ENCODE measurements around the gene ATP5ME.

Gene ATP5ME

DNA sequence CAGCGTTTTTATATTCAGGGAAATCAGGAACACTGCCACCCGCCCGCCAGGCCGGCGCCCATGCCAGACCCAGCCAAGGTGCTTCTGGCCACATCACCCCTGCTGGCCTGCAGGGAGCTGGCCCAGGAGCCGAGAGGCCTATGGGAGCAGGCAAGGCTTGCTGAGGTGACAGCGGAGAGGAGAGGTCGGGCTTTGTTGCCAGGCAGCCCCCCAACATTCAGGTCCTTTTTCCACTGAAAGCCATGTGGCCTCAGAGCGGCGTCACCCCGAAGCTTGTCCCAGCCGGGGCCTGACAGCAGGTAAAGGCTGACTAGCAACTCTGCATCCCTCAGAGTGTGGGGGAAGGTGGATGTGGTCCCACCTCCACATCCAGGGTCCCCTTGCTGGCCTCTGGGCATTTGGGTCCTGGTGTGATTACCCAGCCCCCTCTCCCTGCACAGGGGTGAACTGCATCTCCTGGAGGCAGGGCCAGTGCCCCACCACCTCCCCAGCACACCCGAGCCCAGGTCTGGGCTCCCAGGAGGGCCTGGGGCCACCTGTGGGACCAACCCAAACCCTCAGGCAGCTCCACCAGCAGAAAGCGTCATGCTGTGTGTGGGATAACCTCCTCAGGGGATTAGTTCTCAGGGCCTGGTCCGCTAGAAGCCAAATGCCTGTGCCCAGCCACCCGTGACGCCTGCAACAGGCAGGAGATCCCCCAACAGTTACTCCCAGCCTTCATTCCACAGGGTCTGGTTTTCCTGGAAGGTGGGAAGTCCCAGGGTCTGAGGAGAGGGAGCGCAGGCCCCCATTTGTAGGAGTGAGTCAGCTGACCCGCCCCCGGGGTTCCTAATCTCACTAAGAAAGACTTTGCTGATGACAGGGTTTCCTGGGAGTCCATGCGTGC, 49.1 kb downstream of the ATP5ME start, which contains the start of gene PDE6B:
Gene PDE6B, plus strand, starts transcription at position 869 of the 886 bp plus-strand sequence. CDS start 54 bp downstream, outside the sequence.
- Histone ChIP-seq H2BK12ac (ENCODE audit: low read length) (no peak within 1 kb of the TSS), H4K91ac (ENCODE audit: low read depth, low read length) (no peak within 1 kb of the TSS), H3K9me3 (ENCODE audit: insufficient read depth, low read depth, low read length) (no peaks in the 10 kb centered on the region), H3K18ac (ENCODE audit: low read length) (no peak within 1 kb of the TSS), H2AFZ (ENCODE audit: insufficient read depth, low read length, poor library complexity) (no peak within 1 kb of the TSS), H3K79me1 (ENCODE audit: low read length) (no peaks in the 10 kb centered on the region), H3K4me2 (ENCODE audit: low read length) (no peak within 1 kb of the TSS), H3K23ac (ENCODE audit: low read length) (no peak within 1 kb of the TSS), H3K4ac (ENCODE audit: low read depth, low read length) (no peak within 1 kb of the TSS), H3K27ac (ENCODE audit: low read depth, low read length) (no peak within 1 kb of the TSS), H4K8ac (ENCODE audit: low read depth, low read length) (no peak within 1 kb of the TSS), H3K4me3 (ENCODE audit: low read depth, low read length) (no peak within 1 kb of the TSS), H3K4me1 (ENCODE audit: control insufficient read depth in 1 of 2, insufficient read depth in 2 of 2, low read length in 2 of 2) (peaks cover 6% of the 10 kb centered on the region in 2 experiments), H3K79me2 (ENCODE audit: control insufficient read depth, insufficient read depth, low read length, poor library complexity) (no peaks in the 10 kb centered on the region), H3K36me3 (ENCODE audit: control insufficient read depth in 1 of 2, insufficient read depth in 2 of 2, low read length in 2 of 2) (no peaks in the 10 kb centered on the region), H2AK5ac (ENCODE audit: low read length) (no peak within 1 kb of the TSS), H2BK5ac (ENCODE audit: low read depth, low read length, poor library complexity) (no peak within 1 kb of the TSS), H2BK120ac (ENCODE audit: insufficient read depth, low read length, poor library complexity) (no peak within 1 kb of the TSS), H3K9ac (ENCODE audit: low read length) (no peak within 1 kb of the TSS), H3K27me3 (ENCODE audit: insufficient read depth, low read length) (no peaks in the 10 kb centered on the region), H3K14ac (ENCODE audit: low read length) (no peak within 1 kb of the TSS), H4K12ac (ENCODE audit: low read depth, low read length) (no peak within 1 kb of the TSS)
- no CpG with 5 or more reads among the region's 21 CpGs for WGBS (ENCODE audit: extremely low coverage, insufficient coverage, insufficient read length)
- no peak for DNase-seq

DNA sequence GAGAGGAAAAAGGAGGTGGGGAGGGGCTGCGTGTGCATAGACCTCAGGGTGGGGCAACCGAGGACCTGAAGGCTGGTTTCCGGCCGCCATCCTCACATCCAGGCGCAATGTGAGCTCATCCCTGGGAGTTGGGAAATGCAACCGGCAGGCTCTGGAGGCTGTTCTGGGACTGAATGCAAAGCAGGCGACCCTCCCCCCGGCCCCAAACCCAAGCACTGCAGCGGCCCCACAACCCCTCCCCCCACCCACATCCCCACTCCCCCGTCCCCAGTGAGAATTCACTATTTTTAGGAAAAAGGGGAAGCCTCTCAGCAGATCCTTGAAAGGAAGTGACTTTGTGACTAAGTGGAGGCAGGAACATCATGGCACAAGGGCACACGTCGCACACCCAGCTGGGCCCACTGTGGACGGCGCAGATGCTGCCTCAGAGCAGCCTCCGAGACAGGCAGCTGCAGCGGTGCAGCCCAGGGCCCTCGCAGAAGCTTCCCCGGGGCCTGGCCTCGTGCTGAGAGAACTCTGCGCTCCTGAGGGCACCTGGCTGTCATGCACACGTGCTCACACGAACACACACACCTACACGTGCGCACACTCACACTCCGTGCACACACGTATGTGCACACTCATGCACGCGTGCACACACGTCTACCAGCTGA, 50.0 kb downstream of the ATP5ME start:
- Histone ChIP-seq H3K79me1 (ENCODE audit: low read length) (no peaks in the 10 kb centered on the region), H4K8ac (ENCODE audit: low read depth, low read length) (no peak overlapping the region), H3K23ac (ENCODE audit: low read length) (no peak overlapping the region), H3K79me2 (ENCODE audit: control insufficient read depth, insufficient read depth, low read length, poor library complexity) (no peaks in the 10 kb centered on the region), H2AFZ (ENCODE audit: insufficient read depth, low read length, poor library complexity) (no peak overlapping the region), H3K14ac (ENCODE audit: low read length) (no peak overlapping the region), H2BK120ac (ENCODE audit: insufficient read depth, low read length, poor library complexity) (no peak overlapping the region), H3K36me3 (ENCODE audit: control insufficient read depth in 1 of 2, insufficient read depth in 2 of 2, low read length in 2 of 2) (no peaks in the 10 kb centered on the region), H3K4me3 (ENCODE audit: low read depth, low read length) (no peak overlapping the region), H2BK12ac (ENCODE audit: low read length) (no peak overlapping the region), H3K18ac (ENCODE audit: low read length) (no peak overlapping the region), H2BK5ac (ENCODE audit: low read depth, low read length, poor library complexity) (no peak overlapping the region), H3K9me3 (ENCODE audit: insufficient read depth, low read depth, low read length) (no peaks in the 10 kb centered on the region), H4K12ac (ENCODE audit: low read depth, low read length) (no peak overlapping the region), H2AK5ac (ENCODE audit: low read length) (no peak overlapping the region), H3K27me3 (ENCODE audit: insufficient read depth, low read length) (no peaks in the 10 kb centered on the region), H3K4me1 (ENCODE audit: control insufficient read depth in 1 of 2, insufficient read depth in 2 of 2, low read length in 2 of 2) (peaks cover 6% of the 10 kb centered on the region in 2 experiments), H3K4me2 (ENCODE audit: low read length) (no peak overlapping the region), H3K27ac (ENCODE audit: low read depth, low read length) (no peak overlapping the region), H3K4ac (ENCODE audit: low read depth, low read length) (no peak overlapping the region), H4K91ac (ENCODE audit: low read depth, low read length) (no peak overlapping the region), H3K9ac (ENCODE audit: low read length) (no peak overlapping the region)
- no CpG with 5 or more reads among the region's 29 CpGs for WGBS (ENCODE audit: extremely low coverage, insufficient coverage, insufficient read length)
- DNase-seq, result no peak

DNA sequence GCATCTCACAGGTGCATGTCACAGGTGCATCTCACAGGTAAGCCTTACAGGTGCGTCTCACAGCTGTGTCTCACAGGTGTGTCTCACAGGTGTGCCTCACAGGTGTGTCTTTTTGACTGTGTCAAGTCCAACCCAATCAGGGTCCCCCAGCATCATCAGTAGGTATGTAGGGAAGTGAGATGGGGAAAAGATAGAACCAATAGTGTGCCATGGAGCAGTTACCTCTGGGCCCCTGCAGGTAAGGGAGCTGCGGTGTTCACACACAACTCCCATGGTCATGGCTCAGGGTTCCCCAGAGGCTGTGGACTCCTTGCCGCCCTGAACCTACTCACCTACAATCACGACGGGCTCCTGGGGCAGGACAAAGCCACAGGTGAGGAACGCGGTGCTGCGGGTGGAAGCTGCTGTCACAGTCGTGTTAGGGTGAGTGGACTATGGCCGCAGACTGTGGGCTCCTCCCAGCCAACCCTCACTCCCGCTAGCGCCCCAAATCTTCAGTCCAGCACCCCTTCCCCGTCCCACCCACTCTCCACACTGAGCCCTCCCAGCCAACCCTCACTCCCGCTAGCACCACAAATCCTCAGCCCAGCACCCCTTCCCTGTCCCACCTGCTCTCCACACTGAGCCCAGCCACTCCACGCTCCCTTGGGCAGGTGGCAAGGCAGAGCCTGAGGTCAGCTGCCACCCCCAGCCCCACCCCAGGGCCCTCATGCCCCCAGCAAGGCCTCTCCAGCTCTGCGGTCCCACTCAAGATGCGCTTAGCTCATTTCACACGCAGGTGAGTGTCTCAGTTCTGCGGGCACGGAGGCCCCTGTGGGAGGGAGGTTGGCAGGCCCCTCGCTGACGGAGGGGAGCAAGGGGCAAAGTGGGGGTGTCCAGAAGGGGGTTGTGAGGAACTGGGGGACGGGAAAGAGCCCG, 50.8 kb downstream of the ATP5ME start:
- Histone ChIP-seq H3K79me1 (ENCODE audit: low read length) (no peaks in the 10 kb centered on the region), H2BK12ac (ENCODE audit: low read length) (no peak overlapping the region), H2BK120ac (ENCODE audit: insufficient read depth, low read length, poor library complexity) (no peak overlapping the region), H3K4me2 (ENCODE audit: low read length) (no peak overlapping the region), H3K14ac (ENCODE audit: low read length) (no peak overlapping the region), H3K4me3 (ENCODE audit: low read depth, low read length) (no peak overlapping the region), H3K36me3 (ENCODE audit: control insufficient read depth in 1 of 2, insufficient read depth in 2 of 2, low read length in 2 of 2) (no peaks in the 10 kb centered on the region), H4K12ac (ENCODE audit: low read depth, low read length) (no peak overlapping the region), H2AFZ (ENCODE audit: insufficient read depth, low read length, poor library complexity) (no peak overlapping the region), H4K91ac (ENCODE audit: low read depth, low read length) (no peak overlapping the region), H3K4me1 (ENCODE audit: control insufficient read depth in 1 of 2, insufficient read depth in 2 of 2, low read length in 2 of 2) (peaks cover 8 to 9% of the 10 kb centered on the region in 2 experiments), H2BK5ac (ENCODE audit: low read depth, low read length, poor library complexity) (no peak overlapping the region), H3K79me2 (ENCODE audit: control insufficient read depth, insufficient read depth, low read length, poor library complexity) (no peaks in the 10 kb centered on the region), H3K4ac (ENCODE audit: low read depth, low read length) (no peak overlapping the region), H3K27ac (ENCODE audit: low read depth, low read length) (no peak overlapping the region), H4K8ac (ENCODE audit: low read depth, low read length) (no peak overlapping the region), H3K23ac (ENCODE audit: low read length) (no peak overlapping the region), H3K9ac (ENCODE audit: low read length) (no peak overlapping the region), H3K9me3 (ENCODE audit: insufficient read depth, low read depth, low read length) (no peaks in the 10 kb centered on the region), H3K27me3 (ENCODE audit: insufficient read depth, low read length) (no peaks in the 10 kb centered on the region), H2AK5ac (ENCODE audit: low read length) (no peak overlapping the region), H3K18ac (ENCODE audit: low read length) (no peak overlapping the region)
- WGBS (ENCODE audit: extremely low coverage, insufficient coverage, insufficient read length), result no CpG with 5 or more reads among the region's 24 CpGs
- DNase-seq, result no peak

All from trophoblast cell (in vitro differentiated cells and primary cell).